ENCODE measurements around the gene DNM3.

The DNM3 gene

DNA sequence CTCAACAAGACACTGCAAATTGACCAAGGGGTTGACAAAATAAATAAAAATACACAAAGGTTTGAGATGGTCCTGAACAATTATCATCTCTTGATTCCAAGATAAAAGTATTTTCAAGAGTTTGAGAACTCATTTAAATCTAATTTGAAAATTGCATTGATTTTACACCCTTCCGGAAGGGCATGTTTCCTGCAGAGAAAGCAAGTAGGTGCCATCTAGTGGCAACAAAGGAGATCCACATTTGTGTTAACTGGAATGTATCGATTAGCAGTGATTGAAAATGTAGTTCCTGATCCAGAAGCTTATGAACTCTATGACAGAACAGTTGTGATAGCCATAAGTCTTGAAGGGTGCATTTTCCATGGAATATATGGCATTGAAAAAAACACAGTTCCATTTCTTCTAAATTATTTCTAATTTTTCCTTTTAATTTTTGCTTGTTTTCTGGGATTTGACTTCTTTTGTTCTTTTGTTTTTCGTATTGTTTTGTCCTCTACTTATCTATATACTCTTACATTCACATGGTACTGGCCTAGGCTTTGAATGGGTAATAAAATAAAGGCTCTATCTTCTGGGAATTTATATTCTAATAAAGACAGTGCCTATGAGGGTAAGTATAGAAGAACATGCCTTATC is 143.7 kb downstream of the DNM3 start:
- Histone ChIP-seq H3K9me3 (ENCODE audit: severe bottlenecking) (no peaks in the 10 kb centered on the region), H3K27me3 (ENCODE audit: insufficient read depth, poor library complexity, severe bottlenecking) (no peaks in the 10 kb centered on the region), H3K4me3 (ENCODE audit: severe bottlenecking) (no peak overlapping the region), H3K36me3 (ENCODE audit: low read depth) (no peaks in the 10 kb centered on the region), H3K4me1 (ENCODE audit: insufficient read depth, poor library complexity, severe bottlenecking) (no peaks in the 10 kb centered on the region), H3K27ac (ENCODE audit: poor library complexity, severe bottlenecking) (no peak overlapping the region)
- TF ChIP-seq, protein P1, sequence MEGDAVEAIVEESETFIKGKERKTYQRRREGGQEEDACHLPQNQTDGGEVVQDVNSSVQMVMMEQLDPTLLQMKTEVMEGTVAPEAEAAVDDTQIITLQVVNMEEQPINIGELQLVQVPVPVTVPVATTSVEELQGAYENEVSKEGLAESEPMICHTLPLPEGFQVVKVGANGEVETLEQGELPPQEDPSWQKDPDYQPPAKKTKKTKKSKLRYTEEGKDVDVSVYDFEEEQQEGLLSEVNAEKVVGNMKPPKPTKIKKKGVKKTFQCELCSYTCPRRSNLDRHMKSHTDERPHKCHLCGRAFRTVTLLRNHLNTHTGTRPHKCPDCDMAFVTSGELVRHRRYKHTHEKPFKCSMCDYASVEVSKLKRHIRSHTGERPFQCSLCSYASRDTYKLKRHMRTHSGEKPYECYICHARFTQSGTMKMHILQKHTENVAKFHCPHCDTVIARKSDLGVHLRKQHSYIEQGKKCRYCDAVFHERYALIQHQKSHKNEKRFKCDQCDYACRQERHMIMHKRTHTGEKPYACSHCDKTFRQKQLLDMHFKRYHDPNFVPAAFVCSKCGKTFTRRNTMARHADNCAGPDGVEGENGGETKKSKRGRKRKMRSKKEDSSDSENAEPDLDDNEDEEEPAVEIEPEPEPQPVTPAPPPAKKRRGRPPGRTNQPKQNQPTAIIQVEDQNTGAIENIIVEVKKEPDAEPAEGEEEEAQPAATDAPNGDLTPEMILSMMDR (IDR thresholded peaks at IDR 0.05; ENCODE audit: poor library complexity, severe bottlenecking), result peak; percentile 90
- no peak for ATAC-seq (ENCODE audit: low read depth)
- DNase-seq (ENCODE audit: low spot score), result no peak

DNA sequence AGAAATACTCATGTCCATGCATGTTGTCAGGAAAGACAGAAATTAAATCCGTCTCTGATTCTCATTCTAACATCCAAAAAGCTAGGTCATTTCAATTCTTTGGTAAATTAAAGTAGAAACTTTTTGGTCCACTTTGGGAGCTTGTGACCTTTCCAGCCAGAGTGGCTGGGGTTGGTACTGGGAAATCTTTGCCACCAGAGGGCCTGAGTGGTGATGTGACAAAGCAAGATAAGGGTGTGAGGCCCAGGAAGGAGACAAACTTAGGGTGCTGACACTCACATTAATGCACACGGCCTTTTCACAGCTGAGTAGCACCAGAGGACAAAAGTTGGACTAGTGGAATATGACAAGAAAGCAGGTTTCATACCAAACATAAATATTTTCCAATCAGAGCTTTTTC is 144.3 kb downstream of the DNM3 start:
- Histone ChIP-seq H3K9me3 (ENCODE audit: severe bottlenecking) (no peaks in the 10 kb centered on the region), H3K4me1 (ENCODE audit: insufficient read depth, poor library complexity, severe bottlenecking) (no peaks in the 10 kb centered on the region), H3K27ac (ENCODE audit: poor library complexity, severe bottlenecking) (no peak overlapping the region), H3K27me3 (ENCODE audit: insufficient read depth, poor library complexity, severe bottlenecking) (no peaks in the 10 kb centered on the region), H3K36me3 (ENCODE audit: low read depth) (no peaks in the 10 kb centered on the region), H3K4me3 (ENCODE audit: severe bottlenecking) (no peak overlapping the region)
- TF ChIP-seq, protein P1 (IDR thresholded peaks at IDR 0.05; ENCODE audit: poor library complexity, severe bottlenecking), result no peak
- no peak for DNase-seq (ENCODE audit: low spot score)
- 0 out of 3 replicates have a peak, but pooled peaks have one; percentile 41 for ATAC-seq (ENCODE audit: low read depth)

DNA sequence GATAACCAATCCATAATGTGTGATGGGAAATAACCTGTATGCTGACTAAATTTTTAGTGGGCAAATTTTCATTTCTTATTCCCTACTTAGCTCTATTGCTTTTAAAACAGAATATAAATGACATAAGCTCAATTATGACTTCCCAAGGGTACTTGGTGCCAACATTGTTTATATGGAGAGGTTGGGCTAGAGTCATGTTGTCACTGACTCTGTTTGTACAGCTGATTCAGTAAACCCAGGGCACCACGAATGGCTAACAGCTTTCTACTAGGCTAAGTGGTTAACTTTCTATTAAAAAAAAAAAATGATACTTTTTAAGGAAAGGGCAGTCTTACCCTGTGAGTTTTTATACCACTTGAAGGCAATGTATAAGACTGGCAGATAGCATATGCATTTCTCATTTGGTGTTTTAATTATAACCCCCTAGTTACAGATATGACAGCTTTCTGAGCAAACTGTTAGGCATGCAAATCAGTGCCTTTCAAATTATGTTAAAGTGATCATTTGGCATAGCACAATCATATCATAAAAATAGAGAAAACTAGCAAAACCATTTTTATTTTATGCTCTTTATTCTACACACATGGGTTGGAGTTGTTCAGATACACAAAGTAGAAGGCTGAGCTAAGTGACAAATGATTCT is 147.1 kb downstream of the DNM3 start:
- H3K4me3 ChIP-seq (ENCODE audit: severe bottlenecking), result no peak overlapping the region
- H3K4me1 ChIP-seq (ENCODE audit: insufficient read depth, poor library complexity, severe bottlenecking), result no peaks in the 10 kb centered on the region
- H3K36me3 ChIP-seq (ENCODE audit: low read depth), result no peaks in the 10 kb centered on the region
- DNase-seq (ENCODE audit: low spot score), result no peak
- H3K27me3 ChIP-seq (ENCODE audit: insufficient read depth, poor library complexity, severe bottlenecking), result no peaks in the 10 kb centered on the region
- TF ChIP-seq, protein P1 (IDR thresholded peaks at IDR 0.05; ENCODE audit: poor library complexity, severe bottlenecking), result no peak
- no peak overlapping the region for H3K27ac ChIP-seq (ENCODE audit: poor library complexity, severe bottlenecking)
- no peak for ATAC-seq (ENCODE audit: low read depth)
- H3K9me3 ChIP-seq (ENCODE audit: severe bottlenecking), result no peaks in the 10 kb centered on the region

DNA sequence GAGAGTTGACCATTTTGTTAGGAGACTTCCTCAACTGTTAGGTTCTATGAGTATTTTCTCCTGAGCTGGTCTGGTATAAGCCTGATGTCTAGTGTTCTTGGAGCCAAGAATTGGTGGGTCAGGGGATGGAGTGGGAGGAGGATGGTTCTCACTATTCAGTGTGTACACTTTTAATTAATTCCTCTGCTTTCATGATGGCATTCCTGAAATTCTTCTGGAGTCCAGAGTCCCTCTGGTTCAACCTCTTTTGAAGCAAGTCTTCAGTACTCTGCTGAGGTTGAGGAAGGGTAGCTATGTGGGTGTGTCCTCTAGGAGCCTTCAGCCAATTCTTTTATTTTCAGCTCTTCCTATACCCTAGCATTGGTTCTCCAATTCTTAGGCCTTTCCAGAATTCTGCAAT is 149.1 kb downstream of the DNM3 start:
- DNase-seq (ENCODE audit: low spot score) (no peak), ATAC-seq (ENCODE audit: low read depth) (no peak)
- Histone ChIP-seq H3K27me3 (ENCODE audit: insufficient read depth, poor library complexity, severe bottlenecking) (no peaks in the 10 kb centered on the region), H3K27ac (ENCODE audit: poor library complexity, severe bottlenecking) (no peak overlapping the region), H3K36me3 (ENCODE audit: low read depth) (no peaks in the 10 kb centered on the region), H3K4me1 (ENCODE audit: insufficient read depth, poor library complexity, severe bottlenecking) (no peaks in the 10 kb centered on the region), H3K4me3 (ENCODE audit: severe bottlenecking) (no peak overlapping the region), H3K9me3 (ENCODE audit: severe bottlenecking) (no peaks in the 10 kb centered on the region)
- TF ChIP-seq, protein P1 (IDR thresholded peaks at IDR 0.05; ENCODE audit: poor library complexity, severe bottlenecking), result no peak

DNA sequence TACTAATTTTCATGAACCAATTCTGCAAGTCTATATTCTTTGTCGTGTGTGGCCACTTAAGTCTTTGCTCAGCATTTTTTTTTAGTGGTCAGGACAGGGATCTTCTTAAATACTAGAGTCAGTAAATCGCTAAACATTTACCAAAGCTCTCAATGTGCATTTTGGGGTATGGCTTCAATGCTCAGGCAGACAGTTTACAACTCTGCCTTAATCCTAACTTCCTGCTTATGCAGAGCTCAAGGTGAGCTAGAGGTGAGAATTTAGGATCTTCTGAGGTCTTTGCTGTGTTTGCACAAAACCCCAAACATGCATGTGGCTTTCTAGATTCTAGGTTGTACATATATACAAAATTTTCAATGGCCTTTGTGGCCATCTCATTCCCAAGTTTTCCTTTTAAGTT is 153.0 kb downstream of the DNM3 start:
- Histone ChIP-seq H3K36me3 (ENCODE audit: low read depth) (no peaks in the 10 kb centered on the region), H3K9me3 (ENCODE audit: severe bottlenecking) (no peaks in the 10 kb centered on the region), H3K27ac (ENCODE audit: poor library complexity, severe bottlenecking) (no peak overlapping the region), H3K4me3 (ENCODE audit: severe bottlenecking) (no peak overlapping the region), H3K27me3 (ENCODE audit: insufficient read depth, poor library complexity, severe bottlenecking) (no peaks in the 10 kb centered on the region), H3K4me1 (ENCODE audit: insufficient read depth, poor library complexity, severe bottlenecking) (no peaks in the 10 kb centered on the region)
- ATAC-seq (ENCODE audit: low read depth), result no peak
- TF ChIP-seq, protein P1 (IDR thresholded peaks at IDR 0.05; ENCODE audit: poor library complexity, severe bottlenecking), result no peak
- DNase-seq (ENCODE audit: low spot score), result no peak
